Chondrocyte (in vitro differentiated cells): ENCODE data around the gene SCD5. TPM values are rescaled to one million over a fixed set of nuclear protein-coding genes. Genes with fewer than 3 reads are reported as not detected.

Source experiments
- DNase-seq: peaks from one replicate; pipeline ENCODE4 v3.0.0; 2021; ENCODE audit warnings: mixed read lengths, low spot score
- H3K27ac Mint-ChIP-seq: one replicate; pipeline ENCODE4 v1.8.0; 2021; ENCODE audit warnings: mild to moderate bottlenecking, moderate library complexity, mixed read lengths; ENCODE audit not compliant: unreplicated experiment
- H3K27me3 Mint-ChIP-seq: 2 replicates; pipeline ENCODE4 v1.8.0; 2021; ENCODE audit warnings: low read depth, mixed read lengths
- H3K36me3 Mint-ChIP-seq: 2 replicates; pipeline ENCODE4 v1.8.0; 2021; ENCODE audit warnings: low read depth, mixed read lengths
- H3K4me1 Mint-ChIP-seq: 2 replicates; pipeline ENCODE4 v1.8.0; 2021; ENCODE audit warnings: low read depth, mild to moderate bottlenecking, mixed read lengths
- H3K4me3 Mint-ChIP-seq: one replicate; pipeline ENCODE4 v1.8.0; 2021; ENCODE audit warnings: mild to moderate bottlenecking, moderate library complexity, mixed read lengths; ENCODE audit not compliant: unreplicated experiment
- H3K9me3 Mint-ChIP-seq: 2 replicates; pipeline ENCODE4 v1.8.0; 2021; ENCODE audit warnings: low read depth, mixed read lengths
- total RNA-seq: library from RNA; stranded (reverse); gene quantifications from 3 replicates; pipeline ENCODE4 v1.2.1, GENCODE V29; 2021
- TF ChIP-seq, protein P1 (sequence below): fragments of 200-600 bp; sonication (generic); IDR thresholded peaks from 2 replicates; pipeline ENCODE4 v1.5.0; 2021; ENCODE audit warnings: antibody characterized with exemption, mild to moderate bottlenecking, moderate library complexity

SCD5 gene
- total RNA-seq, 1 donor from 2014 or later = 22.6 TPM

DNA sequence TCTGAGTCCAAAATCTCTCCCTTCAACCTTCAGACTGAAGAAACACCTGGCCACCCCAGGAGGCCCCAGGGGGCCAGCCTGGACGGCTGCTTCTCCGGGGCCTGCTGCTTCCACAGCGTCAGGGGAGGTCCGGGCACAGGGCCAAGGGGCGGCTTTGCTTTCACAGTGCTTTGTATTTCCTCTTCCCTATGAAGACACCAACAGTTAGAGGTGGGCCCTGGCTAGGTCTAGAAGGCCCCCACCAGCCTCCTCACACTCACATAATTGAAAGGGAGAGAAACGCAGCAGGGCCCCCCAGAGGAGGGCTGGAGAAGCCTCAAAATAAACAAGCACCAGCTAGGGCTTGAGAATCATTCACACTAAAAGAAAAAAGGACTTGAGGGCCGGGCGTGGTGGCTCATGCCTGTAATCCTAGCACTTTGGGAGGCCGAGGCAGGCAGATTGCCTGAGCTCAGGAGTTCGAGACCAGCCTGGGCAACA, 17.8 kb downstream of the SCD5 start:
- DNase-seq = no peak

DNA sequence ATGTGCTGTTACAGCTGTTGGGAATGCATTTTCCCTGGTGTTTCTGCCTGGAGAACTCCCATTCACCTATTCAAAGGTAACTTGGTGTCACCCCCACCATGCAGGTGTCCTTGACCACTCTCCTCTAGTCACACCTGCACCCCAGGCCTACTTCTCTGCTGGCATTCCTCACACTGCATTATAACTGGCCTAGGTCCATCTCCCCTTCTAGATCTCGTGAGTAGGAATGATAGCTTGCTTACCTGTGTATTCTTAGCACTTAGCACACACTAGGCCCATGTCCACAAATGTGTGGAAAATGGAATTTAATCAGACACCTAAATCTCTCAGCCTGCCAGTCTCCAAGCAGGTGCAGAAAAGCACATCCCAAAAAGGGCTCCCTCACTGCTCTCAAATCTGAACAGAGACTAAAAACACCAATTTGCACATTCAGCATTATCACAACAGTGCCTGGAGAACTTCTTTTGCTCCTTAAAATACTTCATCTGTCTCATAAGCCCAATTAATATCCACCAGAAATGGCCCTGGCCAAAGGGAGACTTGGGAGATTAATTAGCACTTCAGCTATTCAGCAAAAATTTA, 18.3 kb downstream of the SCD5 start:
- Mint-ChIP-seq H3K27me3 (no peaks in the 10 kb centered on the region), H3K27ac (peak overlapping the region; percentile 69), H3K4me3 (no peak overlapping the region)

More for the DNA sequence above, 17.8 kb downstream of the SCD5 start:
- TF ChIP-seq, protein P1, sequence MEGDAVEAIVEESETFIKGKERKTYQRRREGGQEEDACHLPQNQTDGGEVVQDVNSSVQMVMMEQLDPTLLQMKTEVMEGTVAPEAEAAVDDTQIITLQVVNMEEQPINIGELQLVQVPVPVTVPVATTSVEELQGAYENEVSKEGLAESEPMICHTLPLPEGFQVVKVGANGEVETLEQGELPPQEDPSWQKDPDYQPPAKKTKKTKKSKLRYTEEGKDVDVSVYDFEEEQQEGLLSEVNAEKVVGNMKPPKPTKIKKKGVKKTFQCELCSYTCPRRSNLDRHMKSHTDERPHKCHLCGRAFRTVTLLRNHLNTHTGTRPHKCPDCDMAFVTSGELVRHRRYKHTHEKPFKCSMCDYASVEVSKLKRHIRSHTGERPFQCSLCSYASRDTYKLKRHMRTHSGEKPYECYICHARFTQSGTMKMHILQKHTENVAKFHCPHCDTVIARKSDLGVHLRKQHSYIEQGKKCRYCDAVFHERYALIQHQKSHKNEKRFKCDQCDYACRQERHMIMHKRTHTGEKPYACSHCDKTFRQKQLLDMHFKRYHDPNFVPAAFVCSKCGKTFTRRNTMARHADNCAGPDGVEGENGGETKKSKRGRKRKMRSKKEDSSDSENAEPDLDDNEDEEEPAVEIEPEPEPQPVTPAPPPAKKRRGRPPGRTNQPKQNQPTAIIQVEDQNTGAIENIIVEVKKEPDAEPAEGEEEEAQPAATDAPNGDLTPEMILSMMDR = peak; percentile 44
- peak overlapping the region; percentile 69 for H3K27ac Mint-ChIP-seq
- H3K9me3 Mint-ChIP-seq = no peaks in the 10 kb centered on the region
- H3K4me1 Mint-ChIP-seq = peaks cover 74% of the 10 kb centered on the region
- no peak overlapping the region for H3K4me3 Mint-ChIP-seq
- no peaks in the 10 kb centered on the region for H3K36me3 Mint-ChIP-seq
- no peaks in the 10 kb centered on the region for H3K27me3 Mint-ChIP-seq

DNA sequence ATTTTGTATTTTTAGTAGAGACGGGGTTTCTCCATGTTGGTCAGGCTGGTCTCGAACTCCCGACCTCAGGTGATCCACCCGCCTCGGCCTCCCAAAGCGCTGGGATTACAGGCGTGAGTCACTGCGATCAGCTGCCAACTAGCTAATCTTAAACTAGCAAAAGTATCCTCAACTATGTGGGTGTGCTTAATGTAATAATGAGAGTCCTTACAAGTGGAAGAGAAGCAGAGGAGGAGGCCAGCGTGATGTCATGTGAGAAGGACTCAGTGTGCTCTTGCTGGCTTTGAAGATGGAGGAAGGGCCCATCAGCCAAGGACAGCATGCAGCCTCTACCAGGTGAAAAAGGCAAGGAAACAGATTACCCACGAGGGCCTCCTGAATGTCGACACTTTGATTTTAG, 19.6 kb downstream of the SCD5 start:
- no peak for DNase-seq
- H3K27ac Mint-ChIP-seq = no peak overlapping the region
- no peaks in the 10 kb centered on the region for H3K27me3 Mint-ChIP-seq
- no peak overlapping the region for H3K4me3 Mint-ChIP-seq
- no peaks in the 10 kb centered on the region for H3K9me3 Mint-ChIP-seq
- TF ChIP-seq, protein P1 = no peak
- no peaks in the 10 kb centered on the region for H3K36me3 Mint-ChIP-seq
- peaks cover 72% of the 10 kb centered on the region for H3K4me1 Mint-ChIP-seq

More for the DNA sequence above, 18.3 kb downstream of the SCD5 start:
- TF ChIP-seq, protein P1 = no peak
- no peak for DNase-seq
- Mint-ChIP-seq H3K4me1 (peaks cover 71% of the 10 kb centered on the region), H3K36me3 (no peaks in the 10 kb centered on the region), H3K9me3 (no peaks in the 10 kb centered on the region)

DNA sequence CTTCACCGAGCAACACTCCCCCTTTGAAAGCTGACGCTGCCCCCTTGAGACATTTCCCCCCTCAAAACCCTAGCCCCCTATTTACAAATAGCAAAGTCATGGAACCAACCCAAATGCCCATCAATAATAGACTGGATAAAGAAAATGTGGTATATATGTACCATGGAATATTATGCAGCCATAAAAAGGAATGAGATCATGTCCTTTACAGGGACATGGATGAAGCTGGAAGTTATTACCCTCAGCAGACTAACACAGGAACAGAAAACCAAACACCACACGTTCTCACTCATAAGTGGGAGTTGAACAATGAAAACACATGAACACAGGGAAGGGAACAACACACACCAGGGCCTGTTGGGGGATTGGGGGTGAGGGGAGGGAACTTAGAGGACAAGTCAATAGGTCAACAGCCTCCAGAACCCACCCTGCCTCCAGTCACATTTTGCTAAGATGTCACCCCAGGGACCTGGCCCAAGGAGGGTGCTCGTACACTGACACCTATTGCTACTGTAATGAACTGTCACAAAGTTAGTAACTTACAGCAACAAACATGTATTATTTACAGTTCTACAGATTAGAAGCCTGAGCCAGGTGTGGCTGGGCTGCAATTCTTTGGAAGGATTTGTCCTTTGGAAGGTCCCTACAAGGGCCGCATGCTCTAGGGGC, 20.6 kb downstream of the SCD5 start:
- TF ChIP-seq, protein P1 = no peak
- H3K9me3 Mint-ChIP-seq = no peaks in the 10 kb centered on the region
- H3K4me3 Mint-ChIP-seq = no peak overlapping the region
- H3K4me1 Mint-ChIP-seq = peaks cover 70% of the 10 kb centered on the region
- no peak for DNase-seq
- no peaks in the 10 kb centered on the region for H3K27me3 Mint-ChIP-seq
- H3K36me3 Mint-ChIP-seq = no peaks in the 10 kb centered on the region
- no peak overlapping the region for H3K27ac Mint-ChIP-seq

DNA sequence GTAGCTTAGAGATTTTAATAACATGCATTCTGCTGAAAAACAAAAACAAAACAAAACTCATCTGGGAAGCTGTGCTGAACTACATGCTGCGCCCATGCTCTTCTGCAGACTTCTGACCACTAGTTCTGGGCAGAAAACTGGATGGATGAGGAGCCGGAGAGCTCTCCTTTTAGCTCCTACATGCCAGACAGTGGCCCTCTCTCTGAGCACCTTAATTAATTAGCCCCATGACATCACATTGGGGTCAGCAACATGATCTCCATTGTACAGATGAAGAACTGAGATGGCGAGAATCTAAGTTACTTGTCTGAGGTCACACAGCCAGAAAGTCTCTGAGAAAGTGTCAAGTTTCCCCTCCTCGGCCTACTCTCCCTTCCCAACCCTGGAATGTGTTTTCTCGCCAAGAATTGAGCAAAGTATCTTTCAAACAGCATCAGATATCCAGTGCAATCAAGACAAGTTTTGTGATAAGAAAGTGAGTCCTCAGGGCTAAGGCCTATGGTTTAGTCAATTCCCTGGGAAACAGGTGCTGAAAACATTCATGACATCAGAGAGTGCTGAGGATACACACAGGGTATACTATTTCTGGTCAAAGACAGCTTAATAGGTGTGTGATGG, 21.6 kb downstream of the SCD5 start:
- H3K27ac Mint-ChIP-seq = peak overlapping the region; percentile 83
- peaks cover 62% of the 10 kb centered on the region for H3K4me1 Mint-ChIP-seq
- TF ChIP-seq, protein P1 = no peak
- H3K27me3 Mint-ChIP-seq = no peaks in the 10 kb centered on the region
- H3K36me3 Mint-ChIP-seq = no peaks in the 10 kb centered on the region
- no peak for DNase-seq
- H3K9me3 Mint-ChIP-seq = no peaks in the 10 kb centered on the region
- no peak overlapping the region for H3K4me3 Mint-ChIP-seq
